GM18498 (cell line): ENCODE data around the gene COBLL1.
"Not testable (repeated sequence)": the region's sequence is repeated elsewhere in the genome, so short reads cannot be mapped to it uniquely, and the experiment has no call there.

Source experiments
- ATAC-seq: cut with Tn5 transposase; IDR thresholded peaks from one replicate; pipeline ENCODE4 v1.9.1; 2021; ENCODE audit warnings: mild to moderate bottlenecking, moderate library complexity; ENCODE audit not compliant: unreplicated experiment

COBLL1 gene

GRCh38 chr2:164841719-164842623, at the start of gene COBLL1:
COBLL1 (minus strand) TSS chr2:164841823; CDS start chr2:164841196, 627 bp downstream.
- peak; percentile 71 for ATAC-seq

- ATAC-seq, result no peak
Observed at GRCh38 chr2:164890544-164890943, 48.9 kb upstream of the COBLL1 start.

GRCh38 chr2:164888592-164888991, 47.0 kb upstream of the COBLL1 start:
- ATAC-seq, result no peak

GRCh38 chr2:164887434-164888144, 46.0 kb upstream of the COBLL1 start:
- ATAC-seq, result no peak

- no peak for ATAC-seq
Observed at GRCh38 chr2:164882276-164882675, 40.7 kb upstream of the COBLL1 start.

GRCh38 chr2:164881524-164881923, 39.9 kb upstream of the COBLL1 start:
- no peak for ATAC-seq

GRCh38 chr2:164879901-164880535, 38.4 kb upstream of the COBLL1 start:
- no peak for ATAC-seq

GRCh38 chr2:164877927-164878326, 36.3 kb upstream of the COBLL1 start:
- no peak for ATAC-seq

- ATAC-seq, result no peak
Observed at GRCh38 chr2:164877169-164877568, 35.5 kb upstream of the COBLL1 start.

- no peak for ATAC-seq
Observed at GRCh38 chr2:164875334-164876205, 33.9 kb upstream of the COBLL1 start.

GRCh38 chr2:164873210-164873908, 31.7 kb upstream of the COBLL1 start:
- ATAC-seq, result no peak

- ATAC-seq, result no peak
Observed at GRCh38 chr2:164871404-164871803, 29.8 kb upstream of the COBLL1 start.

- ATAC-seq, result no peak
Observed at GRCh38 chr2:164869420-164869772, 27.8 kb upstream of the COBLL1 start.

GRCh38 chr2:164868563-164869419, 27.2 kb upstream of the COBLL1 start:
- ATAC-seq, result no peak

GRCh38 chr2:164867779-164868397, 26.3 kb upstream of the COBLL1 start:
- ATAC-seq, result no peak

GRCh38 chr2:164866381-164866780, 24.8 kb upstream of the COBLL1 start:
- not testable (repeated sequence) for ATAC-seq

GRCh38 chr2:164860694-164861042, 19.0 kb upstream of the COBLL1 start:
- ATAC-seq, result no peak

GRCh38 chr2:164859906-164860693, 18.5 kb upstream of the COBLL1 start:
- ATAC-seq, result not testable (repeated sequence)
